Thyroid gland (tissue), 4 donors: Measurements from ENCODE around the gene TMEM120A.

Experiments
- CTCF ChIP-seq, 6 experiments: fragments of 200-600 bp in 3 of 6; fragments of 450-650 bp in 3 of 6; sonication (generic) in 3 of 6; IDR thresholded peaks; one replicate each; pipeline ENCODE4 v1.5.1; 2016 to 2019; ENCODE audit warnings: antibody characterized with exemption in 6 of 6, mild to moderate bottlenecking in 2 of 6, inconsistent platforms in 1 of 6, moderate library complexity in 1 of 6
- POLR2A ChIP-seq, 2 donors: fragments of 450-650 bp; IDR thresholded peaks; one replicate each; pipeline ENCODE4 v1.6.1; 2017; ENCODE audit warnings: antibody characterized with exemption in 2 of 2, mild to moderate bottlenecking in 2 of 2, moderate library complexity in 1 of 2

GRCh38 chr7:75983471-75984129 lies 10.8 kb downstream of the TMEM120A start:
- TF ChIP-seq POLR2A (IDR thresholded peaks at IDR 0.05): no peak
- TF ChIP-seq CTCF (IDR thresholded peaks at IDR 0.05): no peak
